Activated B cell treated with CpG ODN at 0.5 μM for 24 hours (primary cell): ENCODE results near the gene WAS. TPM values are rescaled to one million over a fixed set of nuclear protein-coding genes. Genes with fewer than 3 reads are reported as not detected.

Experiments
- ATAC-seq: fragments of 200-7000 bp; cut with Tn5 transposase; one replicate; pipeline ENCODE4 v1.10.0; 2021; ENCODE audit warnings: low read depth, mild to moderate bottlenecking, moderate library complexity
- CTCF ChIA-PET: fragments of 350-600 bp; sonication (Branson Sonifier 250); formaldehyde crosslinking; loops from one replicate; lab custom pipeline; 2021; ENCODE audit warnings: antibody characterized with exemption; lab: Charles Lee
- POLR2A ChIA-PET: fragments of 350-600 bp; sonication (Branson Sonifier 250); formaldehyde crosslinking; loops from one replicate; lab custom pipeline; 2021; ENCODE audit warnings: antibody characterized with exemption; lab: Charles Lee
- DNase-seq: peaks from one replicate; pipeline ENCODE4 v3.0.0; 2022
- H3K27ac Mint-ChIP-seq: one replicate; pipeline ENCODE4 v1.8.0; 2020; ENCODE audit warnings: mixed read lengths
- H3K27me3 Mint-ChIP-seq: one replicate; pipeline ENCODE4 v1.8.0; 2021; ENCODE audit warnings: mixed read lengths
- H3K36me3 Mint-ChIP-seq: one replicate; pipeline ENCODE4 v1.8.0; 2021; ENCODE audit warnings: low read depth, mixed read lengths
- H3K4me1 Mint-ChIP-seq: one replicate; pipeline ENCODE4 v1.8.0; 2021; ENCODE audit warnings: mixed read lengths
- H3K4me3 Mint-ChIP-seq: one replicate; pipeline ENCODE4 v1.8.0; 2020; ENCODE audit warnings: mild to moderate bottlenecking, mixed read lengths
- H3K9me3 Mint-ChIP-seq: one replicate; pipeline ENCODE4 v1.8.0; 2020; ENCODE audit warnings: mixed read lengths
- intact Hi-C: fragments of 100-400 bp; cut with micrococcal nuclease; formaldehyde crosslinking; loops from one replicate; pipeline ENCODE4 v1.15.1; 2024
- total RNA-seq: library from RNA; stranded (reverse); gene quantifications from 2 replicates; pipeline ENCODE4 v1.2.3, GENCODE V29; 2022
- TF ChIP-seq, protein P1 (sequence below): fragments of 200-600 bp; IDR thresholded peaks from one replicate; pipeline ENCODE4 v1.8.0; 2022; ENCODE audit warnings: antibody characterized with exemption, mild to moderate bottlenecking

Gene WAS
- total RNA-seq: 101 and 102 TPM in 2 replicates

GRCh38 chrX:48683411-48683982 is at the start of gene WAS:
WAS (plus strand) TSS chrX:48683799; CDS start chrX:48683854, 55 bp downstream.
- H3K9me3 Mint-ChIP-seq: no peaks in the 10 kb centered on the region
- TF ChIP-seq, protein P1, sequence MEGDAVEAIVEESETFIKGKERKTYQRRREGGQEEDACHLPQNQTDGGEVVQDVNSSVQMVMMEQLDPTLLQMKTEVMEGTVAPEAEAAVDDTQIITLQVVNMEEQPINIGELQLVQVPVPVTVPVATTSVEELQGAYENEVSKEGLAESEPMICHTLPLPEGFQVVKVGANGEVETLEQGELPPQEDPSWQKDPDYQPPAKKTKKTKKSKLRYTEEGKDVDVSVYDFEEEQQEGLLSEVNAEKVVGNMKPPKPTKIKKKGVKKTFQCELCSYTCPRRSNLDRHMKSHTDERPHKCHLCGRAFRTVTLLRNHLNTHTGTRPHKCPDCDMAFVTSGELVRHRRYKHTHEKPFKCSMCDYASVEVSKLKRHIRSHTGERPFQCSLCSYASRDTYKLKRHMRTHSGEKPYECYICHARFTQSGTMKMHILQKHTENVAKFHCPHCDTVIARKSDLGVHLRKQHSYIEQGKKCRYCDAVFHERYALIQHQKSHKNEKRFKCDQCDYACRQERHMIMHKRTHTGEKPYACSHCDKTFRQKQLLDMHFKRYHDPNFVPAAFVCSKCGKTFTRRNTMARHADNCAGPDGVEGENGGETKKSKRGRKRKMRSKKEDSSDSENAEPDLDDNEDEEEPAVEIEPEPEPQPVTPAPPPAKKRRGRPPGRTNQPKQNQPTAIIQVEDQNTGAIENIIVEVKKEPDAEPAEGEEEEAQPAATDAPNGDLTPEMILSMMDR: no peak
- H3K4me3 Mint-ChIP-seq: peak within 1 kb of the TSS; percentile 93
- peak; percentile 20 for DNase-seq
- peaks cover 41% of the 10 kb centered on the region for H3K36me3 Mint-ChIP-seq
- H3K4me1 Mint-ChIP-seq: peaks cover 58% of the 10 kb centered on the region
- H3K27me3 Mint-ChIP-seq: no peaks in the 10 kb centered on the region
- H3K27ac Mint-ChIP-seq: peak within 1 kb of the TSS; percentile 94
- ChIA-PET POLR2A (interaction anchor here (0.6 to 3.0 kb wide), 14 partner anchors 9 to 274 kb away, joined by 3 to 20 read pairs (median 4); partner anchors contain the start of genes HDAC6, OTUD5, PORCN and PQBP1), CTCF (interaction anchor here (1.2 kb wide), 1 partner anchor 13 kb away, joined by 3 read pairs; the partner anchor contains the start of gene SUV39H1)
- ATAC-seq: peak; percentile 87
- intact Hi-C loops: loop anchor here (1.0 kb wide), 1 partner anchor 13 kb away; the partner anchor contains the start of gene SUV39H1

DNA sequence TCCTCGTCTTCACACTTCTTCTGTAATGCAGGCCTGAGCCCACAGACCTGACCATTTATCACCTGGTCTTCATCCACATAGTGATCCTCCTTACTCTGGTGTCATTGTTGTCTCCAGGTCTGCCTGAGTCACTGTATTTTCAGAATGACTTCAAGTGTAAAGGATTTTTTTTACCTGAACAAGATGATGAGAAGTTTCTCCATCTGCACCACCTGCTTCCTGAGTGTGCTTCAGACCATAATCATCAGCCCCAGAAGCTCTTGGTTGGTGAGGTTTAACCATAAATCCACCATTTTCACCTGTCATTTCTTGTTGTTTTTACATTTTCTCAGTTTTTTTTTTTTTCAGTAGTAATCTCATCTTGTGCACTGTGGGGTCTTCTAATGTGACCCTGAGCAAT is 47.3 kb upstream of the WAS start:
- DNase-seq (no peak), ATAC-seq (no peak)
- H3K4me1 Mint-ChIP-seq: peaks cover 3% of the 10 kb centered on the region
- POLR2A ChIA-PET: interaction anchor here (0.5 to 0.7 kb wide), 3 partner anchors 11 to 384 kb away, joined by 3 to 5 read pairs (median 4); no protein-coding TSS in a partner anchor
- TF ChIP-seq, protein P1: no peak
- H3K36me3 Mint-ChIP-seq: no peaks in the 10 kb centered on the region
- H3K4me3 Mint-ChIP-seq: no peak overlapping the region
- CTCF ChIA-PET: no interaction called here
- intact Hi-C loops: no loop called here
- no peaks in the 10 kb centered on the region for H3K27me3 Mint-ChIP-seq
- H3K27ac Mint-ChIP-seq: no peak overlapping the region
- no peaks in the 10 kb centered on the region for H3K9me3 Mint-ChIP-seq

- DNase-seq: no peak
- ChIA-PET CTCF (no interaction called here), POLR2A (no interaction called here)
- no peaks in the 10 kb centered on the region for H3K36me3 Mint-ChIP-seq
- ATAC-seq: no peak
- intact Hi-C loops: no loop called here
- H3K4me1 Mint-ChIP-seq: peaks cover under 1% of the 10 kb centered on the region
- H3K9me3 Mint-ChIP-seq: no peaks in the 10 kb centered on the region
- TF ChIP-seq, protein P1: no peak
- no peak overlapping the region for H3K4me3 Mint-ChIP-seq
- H3K27me3 Mint-ChIP-seq: no peaks in the 10 kb centered on the region
- H3K27ac Mint-ChIP-seq: no peak overlapping the region
Measured at GRCh38 chrX:48636776-48637175, 46.8 kb upstream of the WAS start.

DNA sequence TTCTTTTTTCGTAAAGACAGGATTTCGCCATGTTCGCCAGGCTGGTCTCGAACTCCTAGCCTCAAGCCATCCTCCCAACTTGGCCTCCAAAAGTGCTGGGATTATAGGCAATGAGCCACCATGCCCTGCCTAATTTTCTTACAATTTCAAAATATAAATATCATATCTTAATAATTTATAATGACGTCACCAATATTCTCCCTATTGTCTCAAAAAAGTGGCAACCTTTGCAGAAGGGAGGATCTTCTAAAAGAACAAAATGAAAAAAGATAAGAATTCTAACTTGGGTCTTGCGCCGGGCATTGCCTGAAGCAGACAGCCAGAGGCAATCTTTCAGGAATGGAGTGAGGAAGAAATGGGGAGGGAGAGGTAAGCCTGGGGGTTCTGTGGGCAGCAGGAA is 37.9 kb upstream of the WAS start:
- intact Hi-C loops: loop anchor here (5.0 kb wide), 2 partner anchors 247 to 1107 kb away; no protein-coding TSS in a partner anchor
- H3K36me3 Mint-ChIP-seq: no peaks in the 10 kb centered on the region
- H3K27me3 Mint-ChIP-seq: no peaks in the 10 kb centered on the region
- POLR2A ChIA-PET: no interaction called here
- peaks cover 2% of the 10 kb centered on the region for H3K4me1 Mint-ChIP-seq
- no peak overlapping the region for H3K27ac Mint-ChIP-seq
- CTCF ChIA-PET: no interaction called here
- TF ChIP-seq, protein P1: no peak
- no peaks in the 10 kb centered on the region for H3K9me3 Mint-ChIP-seq
- ATAC-seq (no peak), DNase-seq (no peak)
- no peak overlapping the region for H3K4me3 Mint-ChIP-seq

- CTCF ChIA-PET: interaction anchor here (0.8 to 1.6 kb wide), 12 partner anchors 10 to 395 kb away, joined by 3 to 14 read pairs (median 4); partner anchors contain the start of genes KCND1 and TFE3
- DNase-seq: no peak
- ATAC-seq: peak; percentile 65
- POLR2A ChIA-PET: interaction anchor here (0.9 to 1.3 kb wide), 7 partner anchors 48 to 292 kb away, joined by 3 to 7 read pairs (median 4); partner anchors contain the start of genes HDAC6, SLC35A2 and SUV39H1
- TF ChIP-seq, protein P1: no peak
- peaks cover 2% of the 10 kb centered on the region for H3K4me1 Mint-ChIP-seq
- intact Hi-C loops: loop anchor here (1.0 to 5.0 kb wide), 7 partner anchors 154 to 1104 kb away; partner anchors contain the start of genes HDAC6 and TFE3
- H3K27me3 Mint-ChIP-seq: no peaks in the 10 kb centered on the region
- no peaks in the 10 kb centered on the region for H3K9me3 Mint-ChIP-seq
- H3K4me3 Mint-ChIP-seq: no peak overlapping the region
- H3K36me3 Mint-ChIP-seq: no peaks in the 10 kb centered on the region
- no peak overlapping the region for H3K27ac Mint-ChIP-seq
Measured at GRCh38 chrX:48648336-48648751, 35.3 kb upstream of the WAS start.
